Aorta (tissue), 5 donors: ENCODE results near the gene TNPO3. TPM values are rescaled to one million over a fixed set of nuclear protein-coding genes. Genes with fewer than 3 reads are reported as not detected.

Source experiments
- ATAC-seq: fragments of 200-7000 bp; cut with Tn5 transposase; one replicate; pipeline ENCODE4 v1.9.1; 2022; ENCODE audit warnings: moderate library complexity; ENCODE audit not compliant: low FRiP score
- DNase-seq, 2 donors: peaks; one replicate each; pipeline ENCODE4 v3.0.0-alpha.2; 2020
- H3K27ac ChIP-seq, 2 donors: one replicate each; pipeline ENCODE4 v1.5.1; 2013; ENCODE audit warnings: low read length in 2 of 2, mild to moderate bottlenecking in 2 of 2, moderate library complexity in 2 of 2, control low read depth in 1 of 2, inconsistent platforms in 1 of 2, low read depth in 1 of 2
- H3K27me3 ChIP-seq, 2 donors: one replicate each; pipeline ENCODE4 v1.6.1; 2013; ENCODE audit warnings: control low read depth in 1 of 2, low read length in 1 of 2, mild to moderate bottlenecking in 1 of 2, moderate library complexity in 1 of 2; ENCODE audit not compliant: insufficient read depth in 2 of 2, control insufficient read depth in 1 of 2
- H3K36me3 ChIP-seq, 2 donors: one replicate each; pipeline ENCODE4 v1.6.1; 2013; ENCODE audit warnings: control low read depth in 1 of 2, low read length in 1 of 2, mild to moderate bottlenecking in 1 of 2; ENCODE audit not compliant: insufficient read depth in 2 of 2, control insufficient read depth in 1 of 2
- H3K4me1 ChIP-seq, 2 donors: one replicate each; pipeline ENCODE4 v1.6.1; 2013; ENCODE audit warnings: low read length in 2 of 2, control low read depth in 1 of 2, mild to moderate bottlenecking in 1 of 2, moderate library complexity in 1 of 2; ENCODE audit not compliant: insufficient read depth in 2 of 2, control insufficient read depth in 1 of 2
- H3K4me3 ChIP-seq, 2 donors: one replicate each; pipeline ENCODE4 v1.5.1; 2013; ENCODE audit warnings: low read length in 2 of 2, control low read depth in 1 of 2, mild to moderate bottlenecking in 1 of 2
- H3K9me3 ChIP-seq: one replicate; pipeline ENCODE4 v1.6.1; 2013; ENCODE audit warnings: mild to moderate bottlenecking, low read length; ENCODE audit not compliant: control insufficient read depth
- WGBS, 2 donors: extraction: QIAGEN DNeasy Blood & Tissue Kit; methylation state at CpG; one replicate each; pipeline ENCODE4 v1.1.7; 2013; 5-methylcytosine and 5-hydroxymethylcytosine counted together
- intact Hi-C, 2 donors: fragments of 100-400 bp; cut with DNase I; formaldehyde crosslinking; loops; one replicate each; pipeline versions ENCODE4 v1.14.2 to v1.15.0; 2022
- polyA plus RNA-seq, 2 donors: library from polyadenylated mRNA; stranded (reverse); fragments of 200-250 nt; gene quantifications; one replicate each; pipeline ENCODE4 v1.2.3, GENCODE V29; 2013
- total RNA-seq, 2 donors: library from RNA; stranded (reverse); fragmentation: NEBNext Ultra II Directional; extraction: Animal tissue kit (Norgen Biotek cat#: 25700); gene quantifications; one replicate each; pipeline ENCODE4 v1.2.1, GENCODE V29; 2021
- donor health status: healthy with polysubstance abuse.
- donor health status: Bipolar disorder and iron deficiency.
- donor health status: DM: no; HTN: no; CAD: no.
- donor health status: DM: no; HTN: no; CAD: no.
- donor health status: DM: yes; HTN: yes; CAD: no.

Gene TNPO3
- total and polyA plus RNA-seq, 4 donors: 10.5 to 31.4 (median 20.2) TPM

DNA sequence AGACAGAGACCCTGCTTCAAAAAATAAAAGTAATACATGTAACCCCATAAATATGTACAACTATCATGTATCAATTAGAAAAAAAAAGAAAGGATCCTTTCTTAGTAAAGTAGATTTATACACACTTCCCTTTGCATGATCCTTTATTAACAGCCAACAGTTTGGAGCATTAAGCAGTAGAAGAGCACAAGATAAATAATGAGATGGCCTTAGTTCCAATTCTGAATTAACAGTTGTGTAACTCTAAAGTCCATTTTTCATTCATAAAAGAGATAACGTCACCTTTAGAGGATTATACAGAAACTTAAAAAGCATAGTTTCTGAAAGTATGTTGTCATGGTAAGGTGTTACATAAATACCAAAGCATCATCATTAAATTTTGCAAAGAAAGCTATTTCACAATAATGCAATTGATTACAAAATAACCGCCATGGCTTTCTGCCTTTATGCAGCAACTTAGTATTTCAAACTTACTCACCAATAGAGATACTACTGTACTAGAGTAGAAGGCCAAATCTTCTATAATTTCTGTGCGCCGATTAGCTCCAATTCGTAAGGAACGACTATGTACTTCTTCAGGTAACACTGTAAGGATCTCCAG lies 40.3 kb downstream of the TNPO3 start:
- intact Hi-C loops: no loop called here
- Histone ChIP-seq H3K36me3 (no peaks in the 10 kb centered on the region), H3K27ac (no peak overlapping the region), H3K27me3 (no peaks in the 10 kb centered on the region), H3K4me3 (no peak overlapping the region), H3K4me1 (no peaks in the 10 kb centered on the region), H3K9me3 (no peaks in the 10 kb centered on the region)
- DNase-seq: no peak
- WGBS, 2 donors: 95 to 97% methylated on average over 6 of the region's 6 CpGs
- ATAC-seq: no peak

- H3K27ac ChIP-seq: no peak overlapping the region
- intact Hi-C loops: no loop called here
- DNase-seq (no peak), ATAC-seq (no peak)
- no peaks in the 10 kb centered on the region for H3K36me3 ChIP-seq
- H3K27me3 ChIP-seq: no peaks in the 10 kb centered on the region
- H3K4me1 ChIP-seq: no peaks in the 10 kb centered on the region
- H3K9me3 ChIP-seq: no peaks in the 10 kb centered on the region
- WGBS, 2 donors: 73 to 80% methylated on average over 4 of the region's 4 CpGs
- H3K4me3 ChIP-seq: no peak overlapping the region
These were observed 41.7 kb downstream of the TNPO3 start for GRCh38 chr7:129013048-129013724.

DNA sequence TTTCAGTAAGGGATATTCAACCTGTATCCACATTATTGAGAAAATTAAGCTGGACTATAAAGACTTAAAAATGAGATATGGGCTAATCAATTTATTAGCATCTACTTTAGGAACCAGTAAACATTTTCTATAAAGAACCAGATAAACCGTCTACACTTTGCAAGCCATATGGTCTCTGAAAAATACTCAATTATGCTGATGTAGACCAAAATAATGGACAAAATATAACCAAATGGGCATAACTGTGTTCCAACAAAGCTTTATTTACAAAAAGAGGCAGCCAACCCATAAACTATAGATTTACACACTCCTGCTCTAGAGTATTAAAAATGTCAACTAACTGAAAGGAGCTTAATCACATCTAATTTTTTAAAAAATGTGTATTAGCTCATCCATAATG lies 42.3 kb downstream of the TNPO3 start:
- intact Hi-C loops: no loop called here
- no peaks in the 10 kb centered on the region for H3K36me3 ChIP-seq
- no peak for ATAC-seq

DNA sequence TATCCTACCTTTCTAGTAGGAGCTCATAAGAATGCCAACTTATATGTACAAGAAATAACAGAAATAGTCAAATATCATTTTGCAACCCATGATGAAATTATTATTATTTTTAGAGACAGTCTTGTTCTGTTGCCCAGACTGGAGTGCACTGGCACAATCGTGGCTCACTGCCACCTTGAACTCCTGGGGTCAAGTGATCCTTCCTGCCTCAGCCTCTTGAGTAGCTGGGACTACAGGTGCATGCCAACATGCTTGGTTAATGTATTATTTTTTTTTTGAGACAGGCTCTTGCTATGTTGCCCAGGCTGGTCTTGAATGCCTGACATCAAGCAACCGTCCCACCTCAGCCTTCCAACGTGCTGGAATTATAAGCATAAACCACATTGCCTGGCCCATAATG lies 44.8 kb downstream of the TNPO3 start:
- DNase-seq (no peak), ATAC-seq (no peak)
- no peaks in the 10 kb centered on the region for H3K9me3 ChIP-seq
- no peaks in the 10 kb centered on the region for H3K36me3 ChIP-seq
- intact Hi-C loops: no loop called here
- 54 to 57% methylated on average over 3 of the region's 3 CpGs for WGBS, 2 donors
- no peaks in the 10 kb centered on the region for H3K4me1 ChIP-seq
- no peaks in the 10 kb centered on the region for H3K27me3 ChIP-seq
- H3K27ac ChIP-seq: no peak overlapping the region
- no peak overlapping the region for H3K4me3 ChIP-seq

More for the DNA sequence above, 42.3 kb downstream of the TNPO3 start:
- Histone ChIP-seq H3K27ac (no peak overlapping the region), H3K4me3 (no peak overlapping the region), H3K27me3 (no peaks in the 10 kb centered on the region), H3K4me1 (no peaks in the 10 kb centered on the region), H3K9me3 (no peaks in the 10 kb centered on the region)
- WGBS, 2 donors: 95 to 100% methylated on average over 1 of the region's 1 CpG
- no peak for DNase-seq

GRCh38 chr7:129009437-129009836 lies 45.5 kb downstream of the TNPO3 start:
- H3K4me3 ChIP-seq: no peak overlapping the region
- no peaks in the 10 kb centered on the region for H3K9me3 ChIP-seq
- ATAC-seq (no peak), DNase-seq (no peak)
- H3K27ac ChIP-seq: no peak overlapping the region
- H3K4me1 ChIP-seq: no peaks in the 10 kb centered on the region
- 81 to 88% methylated on average over 3 of the region's 3 CpGs for WGBS, 2 donors
- H3K27me3 ChIP-seq: no peaks in the 10 kb centered on the region
- no peaks in the 10 kb centered on the region for H3K36me3 ChIP-seq
- intact Hi-C loops: no loop called here

DNA sequence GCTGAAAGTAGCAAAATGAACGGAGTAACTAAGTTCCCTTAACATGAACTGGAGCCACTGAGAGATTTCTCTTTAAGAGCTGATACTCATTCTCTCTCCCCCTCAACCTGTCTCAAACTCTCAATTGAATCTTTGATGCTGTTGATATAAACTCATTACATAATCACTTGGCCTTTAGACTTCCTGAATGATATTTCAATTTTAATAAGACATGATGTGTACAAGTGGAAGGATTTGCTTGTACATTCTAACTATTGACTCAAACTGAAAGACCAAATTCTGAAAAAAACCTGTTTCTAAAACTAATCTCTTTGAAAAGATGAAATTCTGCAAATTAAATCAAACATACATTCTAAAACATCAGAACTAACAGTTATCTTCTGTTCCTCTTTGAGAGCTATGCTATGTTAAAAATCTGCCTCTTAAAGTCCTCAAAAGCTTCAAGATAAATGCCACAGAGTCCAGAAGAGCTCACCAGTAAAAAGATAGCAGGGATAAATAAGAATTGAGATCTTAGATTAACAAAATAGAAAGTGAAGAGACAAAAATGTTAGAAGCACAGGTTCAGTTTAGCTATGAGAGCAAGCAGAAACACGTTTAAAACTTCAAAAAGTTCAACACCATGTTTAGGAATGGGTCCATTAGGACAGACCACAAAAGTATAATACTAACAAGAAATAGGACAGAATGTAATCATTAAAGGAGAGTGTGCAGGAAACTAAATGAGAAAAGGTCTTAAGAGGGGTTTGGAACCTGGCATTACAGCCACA lies 46.1 kb downstream of the TNPO3 start:
- no peaks in the 10 kb centered on the region for H3K9me3 ChIP-seq
- 67 to 79% methylated on average over 2 of the region's 2 CpGs for WGBS, 2 donors
- intact Hi-C loops: no loop called here
- no peaks in the 10 kb centered on the region for H3K36me3 ChIP-seq
- ATAC-seq (no peak), DNase-seq (no peak)
- H3K4me3 ChIP-seq: no peak overlapping the region
- H3K4me1 ChIP-seq: no peaks in the 10 kb centered on the region
- H3K27me3 ChIP-seq: no peaks in the 10 kb centered on the region
- H3K27ac ChIP-seq: no peak overlapping the region

DNA sequence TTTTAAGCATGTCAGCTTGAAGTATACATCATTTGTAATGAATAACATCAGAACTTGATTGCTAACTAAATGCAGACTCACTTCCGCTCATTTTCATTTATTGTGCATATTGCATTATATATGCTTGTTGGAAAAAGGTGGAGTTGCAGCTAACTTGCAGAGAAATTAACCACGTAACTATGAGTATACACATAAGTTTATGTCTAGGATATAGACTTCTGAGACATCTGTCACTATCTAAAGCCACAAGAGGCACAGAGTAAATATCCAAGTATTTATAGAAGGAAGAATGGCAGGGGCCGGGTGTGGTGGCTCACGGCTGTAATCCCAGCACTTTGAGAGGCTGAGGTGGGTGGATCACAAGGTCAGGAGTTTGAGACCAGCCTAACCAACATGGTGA lies 47.3 kb downstream of the TNPO3 start:
- intact Hi-C loops: no loop called here
- no peaks in the 10 kb centered on the region for H3K4me1 ChIP-seq
- no peak overlapping the region for H3K27ac ChIP-seq
- no peaks in the 10 kb centered on the region for H3K36me3 ChIP-seq
- no peaks in the 10 kb centered on the region for H3K9me3 ChIP-seq
- ATAC-seq (no peak), DNase-seq (no peak)
- WGBS, 2 donors: 89 to 92% methylated on average over 4 of the region's 4 CpGs
- no peak overlapping the region for H3K4me3 ChIP-seq
- H3K27me3 ChIP-seq: no peaks in the 10 kb centered on the region

GRCh38 chr7:129006636-129007414 lies 48.1 kb downstream of the TNPO3 start:
- intact Hi-C loops: no loop called here
- Histone ChIP-seq H3K27ac (no peak overlapping the region), H3K9me3 (no peaks in the 10 kb centered on the region), H3K27me3 (no peaks in the 10 kb centered on the region), H3K4me3 (no peak overlapping the region), H3K36me3 (no peaks in the 10 kb centered on the region), H3K4me1 (no peaks in the 10 kb centered on the region)
- DNase-seq: no peak
- 73 to 75% methylated on average over 3 of the region's 3 CpGs for WGBS, 2 donors
- ATAC-seq: no peak
